Measurements from ENCODE around the gene MAVS.
"Not testable (repeated sequence)": the region's sequence is repeated elsewhere in the genome, so short reads cannot be mapped to it uniquely, and the experiment has no call there.

MAVS gene

GRCh38 chr20:3820901-3821727 lies 25.5 kb upstream of the MAVS start:
- no peak for DNase-seq (ENCODE audit: low read depth)
- H3K4me3 ChIP-seq (ENCODE audit: low read length): peak overlapping the region; percentile 84
- no peak for TF ChIP-seq CTCF (IDR thresholded peaks at IDR 0.05; ENCODE audit: insufficient read depth, low read depth, low read length, missing control alignments)

- H3K4me3 ChIP-seq (ENCODE audit: low read length): no peak overlapping the region
- TF ChIP-seq CTCF (IDR thresholded peaks at IDR 0.05; ENCODE audit: insufficient read depth, low read depth, low read length, missing control alignments): no peak
- no peak for DNase-seq (ENCODE audit: low read depth)
Measured at GRCh38 chr20:3821996-3822395, 24.6 kb upstream of the MAVS start.

- H3K4me3 ChIP-seq (ENCODE audit: low read length): no peak overlapping the region
- DNase-seq (ENCODE audit: low read depth): no peak
- TF ChIP-seq CTCF (IDR thresholded peaks at IDR 0.05; ENCODE audit: insufficient read depth, low read depth, low read length, missing control alignments): no peak
Measured at GRCh38 chr20:3823881-3824280, 22.8 kb upstream of the MAVS start.

GRCh38 chr20:3825526-3825925 lies 21.1 kb upstream of the MAVS start:
- H3K4me3 ChIP-seq (ENCODE audit: low read length): no peak overlapping the region
- no peak for DNase-seq (ENCODE audit: low read depth)
- TF ChIP-seq CTCF (IDR thresholded peaks at IDR 0.05; ENCODE audit: insufficient read depth, low read depth, low read length, missing control alignments): no peak

- no peak for TF ChIP-seq CTCF (IDR thresholded peaks at IDR 0.05; ENCODE audit: insufficient read depth, low read depth, low read length, missing control alignments)
- DNase-seq (ENCODE audit: low read depth): no peak
Measured at GRCh38 chr20:3826420-3826819, 20.2 kb upstream of the MAVS start.

GRCh38 chr20:3828798-3829197 lies 17.8 kb upstream of the MAVS start:
- DNase-seq (ENCODE audit: low read depth): no peak
- no peak for TF ChIP-seq CTCF (IDR thresholded peaks at IDR 0.05; ENCODE audit: insufficient read depth, low read depth, low read length, missing control alignments)
- no peak overlapping the region for H3K4me3 ChIP-seq (ENCODE audit: low read length)

More at GRCh38 chr20:3826420-3826819, 20.2 kb upstream of the MAVS start:
- H3K4me3 ChIP-seq (ENCODE audit: low read length): no peak overlapping the region

GRCh38 chr20:3829891-3830290 lies 16.7 kb upstream of the MAVS start:
- not testable (repeated sequence) for H3K4me3 ChIP-seq (ENCODE audit: low read length); DNase-seq (ENCODE audit: low read depth)

Measured in epithelial cell of esophagus (primary cell).